H1 (cell line): ENCODE results near the gene MAGI2. TPM values are rescaled to one million over a fixed set of nuclear protein-coding genes. Genes with fewer than 3 reads are reported as not detected.

Experiments
- CTCF ChIA-PET: fragments of 300-600 bp; sonication (Branson Sonifier 250); formaldehyde crosslinking; loops from one replicate; lab custom pipeline; 2021; ENCODE audit not compliant: partially characterized antibody; lab: Charles Lee
- POLR2A ChIA-PET: fragments of 300-600 bp; sonication (Branson Sonifier 250); formaldehyde crosslinking; loops from one replicate; lab custom pipeline; 2021; ENCODE audit warnings: inconsistent platforms; ENCODE audit not compliant: partially characterized antibody; lab: Charles Lee
- DNase-seq, 2 experiments: peaks; one replicate each; pipeline versions ENCODE4 v3.0.0 to v3.0.0-alpha.2; 2010 to 2022; ENCODE audit warnings: low spot score in 2 of 2, low read depth in 1 of 2, mixed read lengths in 1 of 2
- FAIRE-seq: peaks from 2 replicates; lab custom pipeline; 2011; peaks lifted over from hg19 to GRCh38; lab: Jason Lieb, UNC
- H2AFZ ChIP-seq: 2 replicates; pipeline ENCODE4 v1.8.1; 2012; ENCODE audit warnings: low read length, inconsistent platforms
- H2AK5ac ChIP-seq: 2 replicates; pipeline ENCODE4 v1.6.1; 2013; ENCODE audit warnings: low read depth, low read length
- H2BK120ac ChIP-seq: replicated peaks from 2 replicates; pipeline ENCODE3; 2013; ENCODE audit warnings: low read depth, low read length, inconsistent platforms
- H2BK12ac ChIP-seq: 2 replicates; pipeline ENCODE4 v1.6.1; 2013; ENCODE audit warnings: low read depth, low read length
- H2BK15ac ChIP-seq: 2 replicates; pipeline ENCODE4 v1.6.1; 2013; ENCODE audit warnings: low read length
- H2BK20ac ChIP-seq: 2 replicates; pipeline ENCODE4 v1.6.1; 2013; ENCODE audit warnings: low read length
- H2BK5ac ChIP-seq: 2 replicates; pipeline ENCODE4 v1.6.1; 2013; ENCODE audit warnings: low read depth, low read length
- H3K14ac ChIP-seq: 2 replicates; pipeline ENCODE4 v1.6.1; 2013; ENCODE audit warnings: inconsistent platforms; ENCODE audit not compliant: insufficient read length
- H3K18ac ChIP-seq: 2 replicates; pipeline ENCODE4 v1.6.1; 2013; ENCODE audit warnings: low read length; ENCODE audit errors: extremely low read depth
- H3K23ac ChIP-seq: 2 replicates; pipeline ENCODE4 v1.6.1; 2013; ENCODE audit warnings: inconsistent platforms; ENCODE audit not compliant: insufficient read length
- H3K23me2 ChIP-seq: 2 replicates; pipeline ENCODE4 v1.6.1; 2013; ENCODE audit warnings: low read depth, low read length
- H3K27ac ChIP-seq: 2 replicates; pipeline ENCODE4 v1.6.1; 2011; ENCODE audit warnings: low read depth, low read length, inconsistent platforms
- H3K27me3 ChIP-seq, 4 experiments: replicated peaks in 1 of 4; 1 replicate in 1 of 4; 2 replicates in 3 of 4; pipeline versions ENCODE4 v1.6.1 to v1.8.1; 2011 to 2013; ENCODE audit warnings: low read length in 3 of 4, mild to moderate bottlenecking in 3 of 4, inconsistent platforms in 2 of 4, mixed read lengths in 2 of 4, moderate library complexity in 1 of 4; ENCODE audit not compliant: control insufficient read depth in 3 of 4, insufficient read depth in 3 of 4; ENCODE audit errors: extremely low read depth in 1 of 4
- H3K36me3 ChIP-seq, 4 experiments: 2 replicates each; pipeline versions ENCODE4 v1.6.1 to v1.8.1; 2011 to 2013; ENCODE audit warnings: mild to moderate bottlenecking in 4 of 4, low read length in 3 of 4, moderate library complexity in 2 of 4, control low read depth in 1 of 4, inconsistent platforms in 1 of 4; ENCODE audit not compliant: insufficient read depth in 4 of 4, control insufficient read depth in 2 of 4
- H3K4ac ChIP-seq: replicated peaks from 2 replicates; pipeline ENCODE3; 2013; ENCODE audit warnings: low read length, low read depth, mixed read lengths, inconsistent platforms; ENCODE audit not compliant: insufficient read length
- H3K4me1 ChIP-seq, 4 experiments: replicated peaks in 1 of 4; 1 replicate in 1 of 4; 2 replicates in 3 of 4; pipeline versions ENCODE4 v1.6.1 to v1.8.1; 2011 to 2013; ENCODE audit warnings: low read length in 3 of 4, inconsistent platforms in 2 of 4, mixed read lengths in 1 of 4; ENCODE audit not compliant: insufficient read depth in 4 of 4, control insufficient read depth in 3 of 4
- H3K4me2 ChIP-seq, 2 experiments: 2 replicates each; pipeline versions ENCODE4 v1.6.1 to v1.8.1; 2011 to 2013; ENCODE audit warnings: low read depth in 2 of 2, low read length in 2 of 2, control low read depth in 1 of 2, inconsistent platforms in 1 of 2, mild to moderate bottlenecking in 1 of 2; ENCODE audit not compliant: insufficient read depth in 1 of 2
- H3K4me3 ChIP-seq, 4 experiments: fragments of 200-600, 300-600 bp in 1 of 4; sonication (generic), shearing (Covaris generic), sonication (Bioruptor Twin) in 1 of 4; 2 replicates each; pipeline versions ENCODE4 v1.5.1 to v1.8.1; 2011 to 2016; ENCODE audit warnings: low read length in 4 of 4, low read depth in 3 of 4, control low read depth in 2 of 4, inconsistent platforms in 2 of 4, mild to moderate bottlenecking in 2 of 4, mixed read lengths in 1 of 4, moderate library complexity in 1 of 4; ENCODE audit not compliant: insufficient read depth in 2 of 4; ENCODE audit errors: extremely low read depth in 1 of 4
- H3K56ac ChIP-seq: replicated peaks from 2 replicates; pipeline ENCODE3; 2013; ENCODE audit warnings: low read depth, mild to moderate bottlenecking, mixed read lengths, low read length, inconsistent platforms; ENCODE audit not compliant: insufficient read length
- H3K79me1 ChIP-seq: 2 replicates; pipeline ENCODE4 v1.6.1; 2013; ENCODE audit warnings: low read depth, low read length, control low read depth
- H3K79me2 ChIP-seq, 2 experiments: 2 replicates each; pipeline versions ENCODE4 v1.6.1 to v1.8.1; 2012 to 2013; ENCODE audit warnings: low read length in 2 of 2, mild to moderate bottlenecking in 2 of 2, inconsistent platforms in 1 of 2; ENCODE audit not compliant: insufficient read depth in 2 of 2, control insufficient read depth in 1 of 2
- H3K9ac ChIP-seq, 4 experiments: replicated peaks in 1 of 4; 1 replicate in 1 of 4; 2 replicates in 3 of 4; pipeline versions ENCODE4 v1.6.1 to v1.8.1; 2011 to 2013; ENCODE audit warnings: low read depth in 3 of 4, low read length in 3 of 4, control low read depth in 2 of 4, mild to moderate bottlenecking in 2 of 4, moderate library complexity in 2 of 4, inconsistent platforms in 1 of 4; ENCODE audit errors: extremely low read depth in 1 of 4
- H3K9me3 ChIP-seq, 2 experiments: 2 replicates each; pipeline versions ENCODE4 v1.6.1 to v1.8.1; 2012 to 2013; ENCODE audit warnings: mild to moderate bottlenecking in 2 of 2, moderate library complexity in 2 of 2, control low read depth in 1 of 2, inconsistent platforms in 1 of 2, low read depth in 1 of 2, low read length in 1 of 2, mixed read lengths in 1 of 2; ENCODE audit not compliant: insufficient read depth in 2 of 2
- H4K20me1 ChIP-seq, 2 experiments: replicated peaks in 1 of 2; 2 replicates each; pipeline versions ENCODE3 to v1.8.1; 2011 to 2013; ENCODE audit warnings: inconsistent platforms in 2 of 2, low read length in 2 of 2, mild to moderate bottlenecking in 1 of 2; ENCODE audit not compliant: insufficient read depth in 2 of 2, control insufficient read depth in 1 of 2
- H4K5ac ChIP-seq: 2 replicates; pipeline ENCODE4 v1.6.1; 2013; ENCODE audit warnings: low read length, low read depth, mixed read lengths, inconsistent platforms; ENCODE audit not compliant: insufficient read length
- H4K8ac ChIP-seq: 2 replicates; pipeline ENCODE4 v1.8.0; 2013; ENCODE audit warnings: mild to moderate bottlenecking, moderate library complexity, low read length, inconsistent platforms; ENCODE audit not compliant: insufficient read depth; ENCODE audit errors: extremely low read depth
- H4K91ac ChIP-seq: replicated peaks from 2 replicates; pipeline ENCODE3; 2013; ENCODE audit warnings: low read length, mixed read lengths, inconsistent platforms; ENCODE audit not compliant: insufficient read length
- ATF3 ChIP-seq: IDR thresholded peaks from 2 replicates; pipeline ENCODE4 v1.6.1; 2011; ENCODE audit warnings: low read depth, mild to moderate bottlenecking, low read length; ENCODE audit not compliant: insufficient read depth
- BACH1 ChIP-seq: IDR thresholded peaks from 2 replicates; pipeline ENCODE4 v1.6.1; 2012; ENCODE audit warnings: low read length, improper control_type of control experiment
- CBX5 ChIP-seq: fragments of 300-800, 300-1000 bp; sonication (generic); IDR thresholded peaks from 2 replicates; pipeline ENCODE4 v1.7.1; 2016; ENCODE audit warnings: antibody characterized with exemption, low read length, low read depth
- CBX8 ChIP-seq: fragments of 300-800, 300-1000 bp; sonication (generic); IDR thresholded peaks from 2 replicates; pipeline ENCODE4 v1.7.1; 2016; ENCODE audit warnings: low read depth, low read length, borderline replicate concordance
- CHD2 ChIP-seq: IDR thresholded peaks from 2 replicates; pipeline ENCODE4 v1.6.1; 2012; ENCODE audit warnings: low read length, improper control_type of control experiment
- CTBP2 ChIP-seq: IDR thresholded peaks from 2 replicates; pipeline ENCODE4 v1.7.0; 2011; ENCODE audit warnings: borderline replicate concordance, mild to moderate bottlenecking, moderate library complexity, mixed read lengths, low read length; ENCODE audit not compliant: insufficient read depth, insufficient read length
- CTCF ChIP-seq, 3 experiments: IDR thresholded peaks; 1 replicate in 2 of 3; 2 replicates in 1 of 3; pipeline versions ENCODE4 v1.5.1 to v1.6.1; 2011; ENCODE audit warnings: low read length in 3 of 3, mild to moderate bottlenecking in 3 of 3, inconsistent platforms in 2 of 3, low read depth in 1 of 3, moderate library complexity in 1 of 3; ENCODE audit not compliant: insufficient read depth in 1 of 3; ENCODE audit errors: control extremely low read depth in 1 of 3
- JUN ChIP-seq: IDR thresholded peaks from 2 replicates; pipeline ENCODE4 v1.6.1; 2011; ENCODE audit warnings: low read depth, mild to moderate bottlenecking, improper control_type of control experiment, low read length
- JUND ChIP-seq: IDR thresholded peaks from 2 replicates; pipeline ENCODE4 v1.6.1; 2011; ENCODE audit warnings: mild to moderate bottlenecking, improper control_type of control experiment, low read length
- KDM5A ChIP-seq: fragments of 200-600 bp; IDR thresholded peaks from 2 replicates; pipeline ENCODE4 v1.7.1; 2012; ENCODE audit warnings: mild to moderate bottlenecking, low read length, inconsistent platforms, mixed read lengths
- SUZ12 ChIP-seq: fragments of 200-600 bp; sonication (generic); IDR thresholded peaks from 2 replicates; pipeline ENCODE4 v1.6.1; 2012; ENCODE audit warnings: mild to moderate bottlenecking, inconsistent platforms, low read length, moderate library complexity, mixed read lengths
- TAF7 ChIP-seq: optimal IDR thresholded peaks from 2 replicates; pipeline ENCODE3; 2011; ENCODE audit warnings: low read depth, mild to moderate bottlenecking, inconsistent platforms, low read length, moderate library complexity, borderline replicate concordance
- WGBS, 2 experiments: shearing (Covaris generic) in 1 of 2; methylation state at CpG; one replicate each; pipeline versions ENCODE4 v1.1.6 to v1.1.7; 2013 to 2015; ENCODE audit warnings: low lambda C conversion rate in 2 of 2, mixed read lengths in 2 of 2, inconsistent platforms in 1 of 2, low coverage in 1 of 2, missing lambda C conversion rate in 1 of 2; ENCODE audit not compliant: insufficient replicate concordance in 2 of 2, insufficient coverage in 1 of 2, insufficient read length in 1 of 2; ENCODE audit errors: extremely low coverage in 1 of 2, missing lambda C conversion rate in 1 of 2; 5-methylcytosine and 5-hydroxymethylcytosine counted together
- polyA plus RNA-seq, 7 experiments: library from polyadenylated mRNA; depleted of rRNA in 3 of 7; stranded (reverse) in 5 of 7; unstranded in 2 of 7; fragments of >200 nt in 5 of 7; fragments of 200-250 nt in 2 of 7; gene quantifications; 1 replicate in 5 of 7; 2 replicates in 1 of 7; 4 replicates in 1 of 7; pipeline versions ENCODE4 v1.2.1 to v1.2.3, GENCODE V29; 2011 to 2013; ENCODE audit warnings: missing spikeins in 2 of 7, mixed read lengths in 2 of 7
- total RNA-seq: library from RNA; stranded (reverse); fragmentation: NEBNext Ultra II Directional; extraction: Animal tissue kit (Norgen Biotek cat#: 25700); gene quantifications from 2 replicates; pipeline ENCODE4 v1.2.1, GENCODE V29; 2021

MAGI2 gene
- total and polyA plus RNA-seq, 2 of the 8 experiments (the other 6 are each of a cell fraction or from before 2014, with no cell fraction given): 6.0 to 27.3 TPM

GRCh38 chr7:78140109-78140508 is 1313.4 kb downstream of the MAGI2 start:
- Histone ChIP-seq H3K14ac (no peak overlapping the region), H2BK20ac (no peak overlapping the region), H4K5ac (no peak overlapping the region), H3K9me3 (no peaks in the 10 kb centered on the region), H3K23ac (no peak overlapping the region), H3K79me2 (no peaks in the 10 kb centered on the region), H2BK120ac (no peak overlapping the region), H2AK5ac (no peak overlapping the region), H3K4ac (no peak overlapping the region), H3K4me3 (no peak overlapping the region), H3K27me3 (no peaks in the 10 kb centered on the region), H2BK15ac (no peak overlapping the region), H3K4me1 (no peaks in the 10 kb centered on the region), H2AFZ (no peak overlapping the region), H4K91ac (no peak overlapping the region), H3K36me3 (no peaks in the 10 kb centered on the region), H3K18ac (no peak overlapping the region), H3K4me2 (no peak overlapping the region), H2BK12ac (no peak overlapping the region), H2BK5ac (no peak overlapping the region), H3K23me2 (no peaks in the 10 kb centered on the region), H3K56ac (no peak overlapping the region), H3K9ac (no peak overlapping the region), H4K20me1 (no peaks in the 10 kb centered on the region), H4K8ac (no peak overlapping the region), H3K79me1 (no peaks in the 10 kb centered on the region), H3K27ac (no peak overlapping the region)
- no peak for DNase-seq
- 97% methylated on average over 2 of the region's 2 CpGs; no CpG with 5 or more reads in 1 of the 2 experiments for WGBS, 2 experiments
- POLR2A ChIA-PET: no interaction called here
- CTCF ChIA-PET: interaction anchor here (1.2 kb wide), 1 partner anchor 294 kb away, joined by 3 read pairs; no protein-coding TSS in a partner anchor
- FAIRE-seq: no peak
- TF ChIP-seq CTBP2 (no peak), ATF3 (no peak), BACH1 (no peak), JUND (no peak), CHD2 (no peak), CBX8 (no peak), CTCF (IDR thresholded peaks at IDR 0.05; ENCODE audit: control extremely low read depth in 1 of 3, insufficient read depth in 1 of 3, low read depth in 1 of 3, low read length in 3 of 3) (no peak), TAF7 (no peak), CBX5 (no peak), JUN (no peak), SUZ12 (no peak), KDM5A (no peak)
